GM18502 (cell line): ENCODE data around the gene PRAMEF8.
"Not testable (repeated sequence)": the region's sequence is repeated elsewhere in the genome, so short reads cannot be mapped to it uniquely, and the experiment has no call there.

Experiments
- ATAC-seq: cut with Tn5 transposase; IDR thresholded peaks from one replicate; pipeline ENCODE4 v1.9.1; 2021; ENCODE audit warnings: mild to moderate bottlenecking; ENCODE audit not compliant: unreplicated experiment, poor library complexity

Gene PRAMEF8

DNA sequence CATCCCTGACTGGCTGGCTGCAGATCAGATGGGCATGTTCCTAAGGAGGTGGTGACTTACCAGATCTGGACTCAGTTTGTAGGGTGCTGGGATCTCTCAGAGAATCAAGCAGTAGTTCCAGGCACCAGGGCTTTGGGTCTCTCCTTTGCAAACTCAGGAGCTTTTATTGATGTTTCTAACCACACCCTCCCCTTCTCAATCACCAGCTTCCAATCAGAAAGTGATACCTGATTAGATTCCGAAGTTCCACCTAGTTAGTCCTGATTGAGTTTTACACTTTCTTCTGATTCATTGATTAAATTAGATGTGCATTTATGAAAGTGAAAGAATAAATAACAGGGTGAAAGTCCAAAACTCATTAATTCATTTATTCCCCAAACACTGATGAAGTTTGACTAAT lies at the start of gene PRAMEF8:
Gene PRAMEF8 (minus strand): TSS at position 101 of the 400 bp plus-strand sequence. CDS start 1,046 bp downstream, outside the sequence.
- ATAC-seq, result not testable (repeated sequence)

DNA sequence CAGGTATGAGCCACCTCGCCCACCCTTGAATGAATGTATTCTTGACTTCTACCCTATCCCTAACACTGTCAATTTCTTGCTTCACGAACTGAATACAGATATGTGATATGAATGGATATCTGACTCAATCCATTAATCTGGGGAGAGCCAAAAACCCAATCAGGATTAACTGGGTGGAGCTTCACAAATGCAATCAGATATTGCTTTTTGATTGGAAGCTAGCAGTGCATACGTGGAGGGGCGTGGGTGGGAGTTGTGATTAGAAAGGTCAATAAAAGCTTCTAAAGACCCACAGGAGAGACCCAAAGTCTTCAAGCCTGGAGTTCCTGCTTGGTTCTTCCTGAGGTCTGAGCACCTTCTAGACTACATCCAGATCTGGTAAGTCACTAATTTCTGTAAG lies 30.3 kb upstream of the PRAMEF8 start, which contains the start of gene PRAMEF15:
Gene PRAMEF15 (plus strand): TSS at position 301 of the 400 bp plus-strand sequence. CDS start 2,827 bp downstream, outside the sequence.
- not testable (repeated sequence) for ATAC-seq

DNA sequence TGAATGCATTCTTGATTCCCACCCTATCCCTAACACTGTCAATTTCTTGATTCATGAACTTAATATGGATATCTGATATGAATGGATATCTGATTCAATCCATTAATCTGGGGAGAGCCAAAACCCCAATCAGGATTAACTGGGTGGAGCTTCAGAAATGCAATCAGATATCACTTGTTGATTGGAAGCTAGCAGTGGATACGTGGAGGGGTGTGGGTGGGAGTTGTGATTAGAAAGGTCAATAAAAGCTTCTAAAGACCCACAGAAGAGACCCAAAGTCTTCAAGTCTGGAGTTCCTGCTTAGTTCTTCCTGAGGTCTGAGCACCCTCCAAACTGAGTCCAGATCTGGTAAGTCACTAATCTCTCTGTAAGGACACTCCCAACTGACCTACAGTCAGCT lies 18.3 kb upstream of the PRAMEF8 start, which contains the start of gene PRAMEF33:
Gene PRAMEF33 (plus strand): TSS at position 301 of the 400 bp plus-strand sequence. CDS start 2,416 bp downstream, outside the sequence.
- ATAC-seq, result not testable (repeated sequence)

DNA sequence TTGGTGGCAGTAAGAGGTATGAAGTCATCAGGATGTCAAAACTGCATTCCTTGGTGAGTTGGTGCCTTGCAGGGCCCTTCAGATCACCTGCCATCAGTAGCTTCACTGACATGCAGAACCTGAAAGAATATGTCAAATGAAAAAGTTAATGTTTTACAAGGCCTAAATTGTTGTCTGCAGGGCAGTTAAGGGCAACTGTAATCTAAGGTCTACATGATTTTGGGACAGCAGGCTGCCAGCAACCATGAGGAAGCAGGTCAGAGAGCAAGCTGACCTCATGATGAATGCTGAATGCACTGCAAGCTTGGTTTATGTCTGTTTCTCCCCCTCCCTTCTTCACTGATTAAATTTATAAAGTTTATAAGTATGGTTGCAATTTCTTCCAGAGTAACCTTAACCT lies 17.3 kb upstream of the PRAMEF8 start:
- ATAC-seq, result not testable (repeated sequence)

DNA sequence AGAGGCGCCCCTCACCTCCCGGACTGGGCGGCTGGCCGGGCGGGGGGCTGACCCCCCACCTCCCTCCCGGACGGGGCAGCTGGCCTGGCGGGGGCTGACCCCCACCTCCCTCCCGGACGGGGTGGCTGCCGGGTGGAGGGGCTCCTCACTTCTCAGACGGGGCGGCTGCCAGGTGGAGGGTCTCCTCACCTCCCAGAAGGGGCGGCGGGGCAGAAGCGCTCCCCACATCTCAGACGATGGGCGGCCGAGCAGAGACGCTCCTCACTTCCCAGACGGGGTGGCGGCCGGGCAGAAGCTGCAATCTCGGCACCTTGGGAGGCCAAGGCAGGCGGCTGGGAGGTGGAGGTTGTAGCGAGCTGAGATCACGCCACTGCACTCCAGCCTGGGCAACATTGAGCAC lies 13.8 kb upstream of the PRAMEF8 start:
- not testable (repeated sequence) for ATAC-seq

GRCh38 chr1:13297216-13297931 lies 12.4 kb upstream of the PRAMEF8 start:
- ATAC-seq, result not testable (repeated sequence)

DNA sequence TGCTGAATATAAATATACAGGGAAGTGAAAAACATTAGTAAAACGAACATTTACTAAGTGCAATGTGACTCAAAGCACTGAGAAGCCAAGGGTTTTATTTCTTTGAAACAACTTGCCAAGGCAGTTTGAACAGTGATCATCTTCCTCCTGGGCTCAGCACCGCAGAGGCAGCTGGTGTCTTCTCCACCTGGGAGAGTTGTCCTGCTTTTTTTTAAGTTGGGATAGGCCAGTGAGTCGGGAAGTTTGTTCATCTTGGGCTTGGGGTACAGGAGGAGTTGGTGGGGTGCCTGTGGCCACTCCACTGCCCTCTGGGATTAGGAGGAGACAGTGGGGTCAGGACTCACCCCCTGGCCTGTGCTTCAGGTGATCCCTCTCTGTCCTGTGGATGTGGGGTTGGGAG lies 4.1 kb upstream of the PRAMEF8 start:
- not testable (repeated sequence) for ATAC-seq

DNA sequence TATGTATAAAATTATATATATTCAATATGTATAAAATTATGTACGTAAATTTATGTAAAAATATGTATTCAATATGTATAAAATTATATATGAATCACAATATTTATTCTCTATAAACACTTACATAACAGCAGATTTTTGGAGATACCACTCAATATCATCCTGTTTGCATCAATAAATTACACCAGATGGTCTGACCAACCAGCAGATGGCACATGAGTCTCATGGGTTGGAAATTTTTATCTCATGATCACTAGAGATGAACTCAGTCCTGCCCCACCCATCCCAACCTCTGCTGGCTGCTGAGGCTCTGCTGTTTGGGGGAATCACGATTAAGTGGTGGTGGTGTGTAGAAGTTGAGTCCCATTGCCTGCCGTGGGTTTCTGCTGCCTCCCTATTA lies 5.3 kb downstream of the PRAMEF8 start:
- not testable (repeated sequence) for ATAC-seq

DNA sequence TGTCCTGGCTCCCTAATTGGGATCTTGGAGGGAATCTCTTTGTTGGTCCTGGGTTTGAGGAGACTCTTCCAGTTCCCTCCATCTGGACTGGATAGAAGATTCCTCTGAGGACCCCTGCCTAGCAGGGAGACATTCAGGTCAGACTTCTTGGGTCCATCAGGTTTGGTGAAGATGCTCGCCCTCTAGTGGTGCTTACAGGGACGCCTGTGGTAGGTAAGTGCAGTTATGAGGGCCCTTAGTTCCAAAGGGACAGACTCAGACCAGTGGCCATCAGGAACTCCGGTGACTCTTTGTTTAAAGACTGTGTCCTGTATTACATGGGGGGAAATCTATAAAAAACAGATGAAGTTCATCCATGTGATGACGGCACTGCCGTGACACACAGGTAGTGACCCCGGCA lies 7.9 kb downstream of the PRAMEF8 start:
- ATAC-seq, result not testable (repeated sequence)

DNA sequence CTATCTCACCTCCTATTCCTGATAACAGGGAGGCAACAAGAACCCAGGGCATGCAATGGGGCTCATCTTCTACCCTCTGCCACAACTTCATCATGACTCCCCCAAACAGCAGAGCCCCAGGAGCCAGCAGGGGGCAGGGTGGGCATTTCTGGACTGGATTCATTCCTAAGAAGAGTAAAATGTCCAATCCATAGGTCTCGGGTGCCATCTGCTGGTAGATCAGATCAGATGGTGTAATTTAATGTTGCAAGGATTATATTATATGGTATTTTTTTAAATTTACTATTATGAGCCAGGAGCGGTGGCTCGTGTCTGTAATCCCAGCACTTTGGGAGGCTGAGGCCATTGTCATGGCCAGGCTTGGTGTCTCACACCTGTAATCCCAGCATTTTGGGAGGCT lies 19.8 kb downstream of the PRAMEF8 start:
- not testable (repeated sequence) for ATAC-seq

DNA sequence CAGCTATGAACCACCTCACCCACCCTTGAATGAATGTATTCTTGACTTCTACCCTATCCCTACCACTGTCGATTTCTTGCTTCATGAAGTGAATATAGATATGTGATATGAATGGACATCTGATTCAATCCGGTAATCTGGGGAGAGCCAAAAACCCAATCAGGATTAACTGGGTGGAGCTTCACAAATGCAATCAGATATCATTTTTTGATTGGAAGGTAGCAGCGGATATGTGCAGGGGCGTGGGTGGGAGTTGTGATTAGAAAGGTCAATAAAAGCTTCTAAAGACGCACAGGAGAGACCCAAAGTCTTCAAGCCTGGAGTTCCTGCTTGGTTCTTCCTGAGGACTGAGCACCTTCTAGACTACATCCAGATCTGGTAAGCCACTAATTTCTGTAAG lies 31.0 kb downstream of the PRAMEF8 start, which contains the start of gene PRAMEF5:
Gene PRAMEF5 (plus strand): TSS at position 301 of the 400 bp plus-strand sequence. CDS start 5,071 bp downstream, outside the sequence.
- not testable (repeated sequence) for ATAC-seq

DNA sequence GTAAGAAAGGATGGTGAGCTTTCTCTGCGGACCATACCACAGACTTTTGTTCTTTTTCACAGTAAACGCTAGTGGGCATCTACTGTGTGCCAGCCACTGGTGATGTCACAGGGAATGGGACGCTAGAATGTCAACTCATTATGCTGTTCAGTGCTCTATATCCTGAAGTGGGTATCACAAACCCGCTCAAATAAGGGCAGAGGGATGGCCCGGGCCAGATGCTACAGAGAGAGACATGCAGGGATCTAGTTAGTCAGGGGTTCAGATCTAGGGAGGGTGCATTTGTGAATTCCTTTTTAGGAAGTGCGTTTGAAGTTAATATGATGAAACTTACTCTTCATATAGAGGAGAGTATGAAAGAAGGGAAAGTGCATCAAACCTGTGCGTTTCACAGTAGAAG lies 37.8 kb downstream of the PRAMEF8 start:
- ATAC-seq, result not testable (repeated sequence)

DNA sequence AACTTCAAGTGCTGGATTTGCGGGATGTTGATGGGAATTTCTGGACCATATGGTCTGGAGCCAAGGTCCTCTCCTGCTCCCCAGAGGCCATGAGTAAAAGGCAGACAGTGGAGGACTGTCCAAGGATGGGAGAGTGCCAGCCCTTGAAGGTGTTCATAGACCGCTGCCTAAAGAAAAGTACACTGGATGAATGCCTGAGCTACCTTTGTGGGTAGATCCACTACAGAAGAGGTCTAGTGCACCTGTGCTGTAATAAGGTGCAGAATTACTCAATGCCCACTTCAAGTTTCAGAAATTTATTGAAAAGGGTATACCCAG lies 38.4 kb downstream of the PRAMEF8 start:
- ATAC-seq, result not testable (repeated sequence)

DNA sequence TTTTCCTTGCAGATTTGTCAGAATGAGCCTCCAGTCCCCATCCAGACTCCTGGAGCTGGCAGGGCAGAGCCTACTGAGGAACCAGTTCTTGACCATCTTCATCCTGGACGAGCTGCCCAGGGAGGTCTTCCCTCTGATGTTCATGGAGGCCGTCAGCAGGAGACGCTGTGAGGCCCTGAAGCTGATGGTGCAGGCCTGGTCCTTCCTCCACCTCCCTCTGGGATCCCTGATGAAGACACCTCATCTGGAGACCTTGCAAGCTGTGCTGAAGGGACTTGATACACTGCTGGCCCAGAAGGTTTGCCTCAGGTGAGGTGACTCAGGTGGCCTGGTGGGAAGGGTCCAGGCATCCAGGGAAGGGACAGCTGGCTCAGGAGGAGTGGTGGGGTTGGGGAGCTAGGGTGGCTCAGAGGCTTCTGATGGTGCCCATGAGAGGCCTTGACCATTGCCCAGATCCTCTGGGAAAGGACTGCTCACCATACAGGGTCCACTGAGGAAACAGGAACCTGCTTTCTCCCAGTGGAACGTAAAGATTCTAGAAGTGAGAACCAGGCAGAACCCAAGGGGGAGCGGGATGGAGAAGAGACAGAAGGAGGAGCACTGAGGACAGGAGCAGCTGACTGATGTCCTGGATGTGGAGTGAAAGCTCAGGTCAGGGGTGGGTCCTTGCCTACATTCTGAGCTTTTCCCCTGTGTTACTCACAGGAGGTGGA lies 38.9 kb downstream of the PRAMEF8 start:
- not testable (repeated sequence) for ATAC-seq

GRCh38 chr1:13243536-13244263 lies 41.2 kb downstream of the PRAMEF8 start:
- ATAC-seq, result not testable (repeated sequence)

DNA sequence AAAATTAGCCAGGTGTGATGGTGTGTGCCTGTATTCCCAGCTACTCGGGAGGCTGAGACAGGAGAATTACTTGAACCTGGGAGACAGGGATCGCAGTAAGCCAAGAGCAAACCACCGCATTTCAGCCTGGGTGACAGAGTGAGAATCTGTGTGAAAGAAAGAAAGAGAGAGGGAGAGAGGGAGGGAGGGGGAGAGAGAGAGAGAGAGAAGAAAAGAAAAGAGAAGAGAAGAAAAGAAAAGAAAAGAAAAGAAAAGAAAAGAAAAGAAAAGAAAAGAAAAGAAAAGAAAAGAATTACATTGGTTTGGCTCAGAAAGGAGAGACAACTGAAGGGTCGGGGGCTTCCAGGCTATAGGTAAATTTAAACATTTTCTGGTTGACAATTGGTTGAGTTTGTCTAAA lies 45.3 kb downstream of the PRAMEF8 start:
- ATAC-seq, result not testable (repeated sequence)

DNA sequence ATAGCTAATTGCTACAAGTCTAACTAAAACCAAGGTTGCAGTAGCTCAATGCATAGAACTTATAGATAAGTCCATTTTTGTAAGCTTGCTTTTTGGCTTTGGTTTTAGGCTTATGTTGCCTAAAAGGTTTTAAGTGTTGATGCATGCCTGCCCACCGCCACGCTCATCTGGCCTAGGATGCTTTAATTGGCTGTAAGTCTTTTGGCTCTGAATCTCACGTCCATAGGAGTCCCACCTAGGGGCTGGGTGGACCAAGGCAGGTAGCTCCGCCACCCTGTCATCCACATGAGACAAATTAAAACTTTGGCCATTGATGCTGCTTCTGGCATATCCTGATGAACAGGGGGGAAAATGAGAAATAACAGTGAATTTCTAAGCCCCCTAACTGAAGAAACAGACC lies 47.4 kb downstream of the PRAMEF8 start:
- not testable (repeated sequence) for ATAC-seq

GRCh38 chr1:13234057-13234456 lies 50.9 kb downstream of the PRAMEF8 start:
- ATAC-seq, result not testable (repeated sequence)

GRCh38 chr1:13232056-13232455 lies 52.9 kb downstream of the PRAMEF8 start:
- ATAC-seq, result not testable (repeated sequence)
